ENCODE results near the gene ASCC1.
"Not testable (repeated sequence)": the region's sequence is repeated elsewhere in the genome, so short reads cannot be mapped to it uniquely, and the experiment has no call there.

Gene ASCC1

GRCh38 chr10:72124381-72124780 is 91.7 kb downstream of the ASCC1 start:
- no peak overlapping the region for H3K27ac Mint-ChIP-seq
- peaks cover 34% of the 10 kb centered on the region for H3K36me3 Mint-ChIP-seq (ENCODE audit: low read depth)
- no peak for DNase-seq
- no peaks in the 10 kb centered on the region for H3K9me3 Mint-ChIP-seq
- no peaks in the 10 kb centered on the region for H3K27me3 Mint-ChIP-seq
- no peak overlapping the region for H3K4me3 Mint-ChIP-seq
- H3K4me1 Mint-ChIP-seq (ENCODE audit: low read depth), result peaks cover 35% of the 10 kb centered on the region

- H3K4me3 Mint-ChIP-seq, result no peak overlapping the region
- H3K4me1 Mint-ChIP-seq (ENCODE audit: low read depth), result peaks cover 35% of the 10 kb centered on the region
- H3K36me3 Mint-ChIP-seq (ENCODE audit: low read depth), result peaks cover 38% of the 10 kb centered on the region
- no peak for DNase-seq
- H3K9me3 Mint-ChIP-seq, result no peaks in the 10 kb centered on the region
- no peak overlapping the region for H3K27ac Mint-ChIP-seq
- H3K27me3 Mint-ChIP-seq, result no peaks in the 10 kb centered on the region
Measured at GRCh38 chr10:72123616-72124015, 92.5 kb downstream of the ASCC1 start.

- Mint-ChIP-seq H3K36me3 (ENCODE audit: low read depth) (peaks cover 35% of the 10 kb centered on the region), H3K27me3 (no peaks in the 10 kb centered on the region), H3K27ac (peak overlapping the region; percentile 76), H3K4me3 (no peak overlapping the region), H3K9me3 (no peaks in the 10 kb centered on the region), H3K4me1 (ENCODE audit: low read depth) (peaks cover 38% of the 10 kb centered on the region)
- no peak for DNase-seq
Measured at GRCh38 chr10:72122221-72122620, 93.9 kb downstream of the ASCC1 start.

GRCh38 chr10:72121389-72121788 is 94.7 kb downstream of the ASCC1 start:
- Mint-ChIP-seq H3K4me1 (ENCODE audit: low read depth) (peaks cover 34% of the 10 kb centered on the region), H3K27ac (peak overlapping the region; percentile 76), H3K9me3 (peaks cover 2% of the 10 kb centered on the region), H3K4me3 (no peak overlapping the region), H3K36me3 (ENCODE audit: low read depth) (peaks cover 32% of the 10 kb centered on the region), H3K27me3 (no peaks in the 10 kb centered on the region)
- no peak for DNase-seq

GRCh38 chr10:72116372-72116771 is 99.7 kb downstream of the ASCC1 start:
- peaks cover 51% of the 10 kb centered on the region for H3K36me3 Mint-ChIP-seq (ENCODE audit: low read depth)
- DNase-seq, result no peak
- H3K27me3 Mint-ChIP-seq, result no peaks in the 10 kb centered on the region
- H3K4me3 Mint-ChIP-seq, result no peak overlapping the region
- peaks cover 19% of the 10 kb centered on the region for H3K4me1 Mint-ChIP-seq (ENCODE audit: low read depth)
- H3K9me3 Mint-ChIP-seq, result peaks cover 6% of the 10 kb centered on the region
- no peak overlapping the region for H3K27ac Mint-ChIP-seq

GRCh38 chr10:72114706-72115450 is 101.2 kb downstream of the ASCC1 start:
- H3K36me3 Mint-ChIP-seq (ENCODE audit: low read depth), result peaks cover 51% of the 10 kb centered on the region
- no peaks in the 10 kb centered on the region for H3K27me3 Mint-ChIP-seq
- no peak overlapping the region for H3K27ac Mint-ChIP-seq
- H3K9me3 Mint-ChIP-seq, result peaks cover 6% of the 10 kb centered on the region
- DNase-seq, result no peak
- no peak overlapping the region for H3K4me3 Mint-ChIP-seq
- H3K4me1 Mint-ChIP-seq (ENCODE audit: low read depth), result peaks cover 29% of the 10 kb centered on the region

- H3K4me3 Mint-ChIP-seq, result no peak overlapping the region
- H3K27ac Mint-ChIP-seq, result no peak overlapping the region
- no peaks in the 10 kb centered on the region for H3K9me3 Mint-ChIP-seq
- peaks cover 65% of the 10 kb centered on the region for H3K4me1 Mint-ChIP-seq (ENCODE audit: low read depth)
- peaks cover 35% of the 10 kb centered on the region for H3K36me3 Mint-ChIP-seq (ENCODE audit: low read depth)
- no peaks in the 10 kb centered on the region for H3K27me3 Mint-ChIP-seq
- DNase-seq, result no peak
Measured at GRCh38 chr10:72110673-72111401, 105.2 kb downstream of the ASCC1 start.

- peaks cover 35% of the 10 kb centered on the region for H3K36me3 Mint-ChIP-seq (ENCODE audit: low read depth)
- H3K4me3 Mint-ChIP-seq, result peak overlapping the region; percentile 60
- H3K27ac Mint-ChIP-seq, result peak overlapping the region; percentile 93
Measured at GRCh38 chr10:72109636-72110157, 106.4 kb downstream of the ASCC1 start.

GRCh38 chr10:72108830-72109635 is 107.0 kb downstream of the ASCC1 start:
- Mint-ChIP-seq H3K4me1 (ENCODE audit: low read depth) (peaks cover 77% of the 10 kb centered on the region), H3K36me3 (ENCODE audit: low read depth) (peaks cover 39% of the 10 kb centered on the region), H3K9me3 (no peaks in the 10 kb centered on the region), H3K4me3 (peak overlapping the region; percentile 71), H3K27ac (peak overlapping the region; percentile 93), H3K27me3 (no peaks in the 10 kb centered on the region)
- DNase-seq, result no peak

More at GRCh38 chr10:72109636-72110157, 106.4 kb downstream of the ASCC1 start:
- Mint-ChIP-seq H3K27me3 (no peaks in the 10 kb centered on the region), H3K9me3 (no peaks in the 10 kb centered on the region), H3K4me1 (ENCODE audit: low read depth) (peaks cover 71% of the 10 kb centered on the region)
- DNase-seq, result no peak

GRCh38 chr10:72108004-72108370 is 108.1 kb downstream of the ASCC1 start:
- DNase-seq, result not testable (repeated sequence)
- peaks cover 79% of the 10 kb centered on the region for H3K4me1 Mint-ChIP-seq (ENCODE audit: low read depth)

GRCh38 chr10:72107325-72108003 is 108.6 kb downstream of the ASCC1 start:
- Mint-ChIP-seq H3K4me3 (peak overlapping the region; percentile 71), H3K36me3 (ENCODE audit: low read depth) (peaks cover 41% of the 10 kb centered on the region), H3K27me3 (no peaks in the 10 kb centered on the region), H3K27ac (peak overlapping the region; percentile 93), H3K4me1 (ENCODE audit: low read depth) (peaks cover 79% of the 10 kb centered on the region), H3K9me3 (no peaks in the 10 kb centered on the region)
- no peak for DNase-seq

More at GRCh38 chr10:72108004-72108370, 108.1 kb downstream of the ASCC1 start:
- Mint-ChIP-seq H3K27ac (peak overlapping the region; percentile 93), H3K4me3 (peak overlapping the region; percentile 71), H3K36me3 (ENCODE audit: low read depth) (peaks cover 39% of the 10 kb centered on the region)
- H3K27me3 Mint-ChIP-seq, H3K9me3 Mint-ChIP-seq: not testable (repeated sequence)

GRCh38 chr10:72106896-72107295 is 109.2 kb downstream of the ASCC1 start:
- Mint-ChIP-seq H3K9me3 (no peaks in the 10 kb centered on the region), H3K36me3 (ENCODE audit: low read depth) (peaks cover 43% of the 10 kb centered on the region), H3K27me3 (no peaks in the 10 kb centered on the region), H3K4me3 (peak overlapping the region; percentile 71), H3K27ac (peak overlapping the region; percentile 93), H3K4me1 (ENCODE audit: low read depth) (peaks cover 82% of the 10 kb centered on the region)
- no peak for DNase-seq

- peaks cover 88% of the 10 kb centered on the region for H3K4me1 Mint-ChIP-seq (ENCODE audit: low read depth)
- DNase-seq, result no peak
- peaks cover 48% of the 10 kb centered on the region for H3K36me3 Mint-ChIP-seq (ENCODE audit: low read depth)
- peak overlapping the region; percentile 71 for H3K4me3 Mint-ChIP-seq
- H3K9me3 Mint-ChIP-seq, result no peaks in the 10 kb centered on the region
- H3K27me3 Mint-ChIP-seq, result no peaks in the 10 kb centered on the region
- peak overlapping the region; percentile 93 for H3K27ac Mint-ChIP-seq
Measured at GRCh38 chr10:72106154-72106849, 109.8 kb downstream of the ASCC1 start.
